ENCODE measurements around the gene BTG4. TPM values are rescaled to one million over a fixed set of nuclear protein-coding genes. Genes with fewer than 3 reads are reported as not detected.

The BTG4 gene
- polyA plus RNA-seq, 1 experiment, result not detected

DNA sequence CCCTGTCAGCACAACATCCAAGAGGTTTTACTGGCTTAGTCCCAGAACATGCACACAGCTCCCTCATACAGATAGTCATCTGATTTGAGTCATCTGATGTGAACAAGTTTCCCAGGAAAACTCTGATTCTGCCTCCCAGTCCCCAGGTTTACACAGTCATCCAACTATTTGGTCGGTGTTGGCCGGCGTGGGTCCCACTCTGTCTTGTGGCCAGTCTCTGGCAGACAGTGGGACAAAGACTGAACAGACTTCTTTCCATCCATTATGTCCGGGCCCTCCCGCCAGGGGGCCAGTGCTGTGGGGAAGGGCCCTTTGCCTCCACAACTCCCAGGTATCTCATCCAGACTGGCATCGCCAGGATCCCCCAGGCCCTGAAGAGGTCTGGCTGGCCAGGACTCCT lies 60.0 kb downstream of the BTG4 start:
- Histone ChIP-seq H3K27me3 (ENCODE audit: control insufficient read depth, insufficient read depth, low read length) (no peaks in the 10 kb centered on the region), H3K9me3 (ENCODE audit: control insufficient read depth, insufficient read depth, low read length) (no peaks in the 10 kb centered on the region), H3K27ac (ENCODE audit: low read depth, low read length) (peak overlapping the region; percentile 21), H3K4me3 (ENCODE audit: low read depth, low read length) (no peak overlapping the region)
- ChIA-PET POLR2A (no interaction called here), CTCF (interaction anchor here (0.6 kb wide), 1 partner anchor 153 kb away, joined by 5 read pairs; no protein-coding TSS in a partner anchor)
- DNase-seq (ENCODE audit: low read depth, low spot score), result no peak
- TF ChIP-seq, protein P1, sequence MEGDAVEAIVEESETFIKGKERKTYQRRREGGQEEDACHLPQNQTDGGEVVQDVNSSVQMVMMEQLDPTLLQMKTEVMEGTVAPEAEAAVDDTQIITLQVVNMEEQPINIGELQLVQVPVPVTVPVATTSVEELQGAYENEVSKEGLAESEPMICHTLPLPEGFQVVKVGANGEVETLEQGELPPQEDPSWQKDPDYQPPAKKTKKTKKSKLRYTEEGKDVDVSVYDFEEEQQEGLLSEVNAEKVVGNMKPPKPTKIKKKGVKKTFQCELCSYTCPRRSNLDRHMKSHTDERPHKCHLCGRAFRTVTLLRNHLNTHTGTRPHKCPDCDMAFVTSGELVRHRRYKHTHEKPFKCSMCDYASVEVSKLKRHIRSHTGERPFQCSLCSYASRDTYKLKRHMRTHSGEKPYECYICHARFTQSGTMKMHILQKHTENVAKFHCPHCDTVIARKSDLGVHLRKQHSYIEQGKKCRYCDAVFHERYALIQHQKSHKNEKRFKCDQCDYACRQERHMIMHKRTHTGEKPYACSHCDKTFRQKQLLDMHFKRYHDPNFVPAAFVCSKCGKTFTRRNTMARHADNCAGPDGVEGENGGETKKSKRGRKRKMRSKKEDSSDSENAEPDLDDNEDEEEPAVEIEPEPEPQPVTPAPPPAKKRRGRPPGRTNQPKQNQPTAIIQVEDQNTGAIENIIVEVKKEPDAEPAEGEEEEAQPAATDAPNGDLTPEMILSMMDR (IDR thresholded peaks at IDR 0.05; ENCODE audit: low read depth, low read length), result no peak

DNA sequence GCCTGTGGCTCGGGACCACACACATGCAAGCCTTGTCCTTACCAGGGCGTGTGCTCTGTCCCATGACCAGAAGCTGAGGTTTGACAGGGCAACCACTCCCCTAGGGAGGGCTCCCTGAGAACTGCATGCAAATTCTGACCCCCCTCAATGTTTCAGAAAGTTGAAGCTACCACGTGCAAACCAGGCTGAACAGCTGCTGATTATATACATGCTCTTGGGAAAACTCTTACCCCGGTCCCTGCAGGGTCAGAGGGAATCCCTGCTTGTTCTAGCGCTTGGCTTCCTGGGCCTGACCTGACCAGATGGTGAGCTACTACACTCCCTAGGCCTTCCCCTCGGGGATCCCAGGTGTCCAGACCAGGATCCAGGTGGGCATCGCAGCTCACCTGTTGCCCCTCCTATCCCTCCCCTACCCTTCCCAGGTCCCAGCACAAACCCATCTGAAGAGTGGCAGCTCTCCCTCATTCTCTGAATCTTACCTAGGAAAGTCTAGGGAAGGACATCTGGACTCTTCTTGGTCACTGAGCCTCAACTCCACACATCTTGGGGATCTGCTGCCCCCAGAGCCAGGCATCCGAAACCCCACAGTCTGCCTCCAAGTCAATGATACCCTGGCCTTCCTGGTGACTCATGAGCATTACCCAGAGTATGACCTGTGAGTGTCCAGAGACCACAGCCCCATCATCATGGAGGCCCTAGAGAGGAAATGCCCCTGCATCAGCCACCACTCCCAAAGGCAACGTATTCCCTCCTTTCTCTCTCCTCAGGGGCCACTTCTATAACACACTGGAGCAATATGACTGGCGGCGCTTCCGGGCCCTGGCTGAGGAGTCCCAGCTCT lies 61.5 kb downstream of the BTG4 start:
- ChIA-PET CTCF (interaction anchor here (0.6 to 1.8 kb wide), 4 partner anchors 8 to 740 kb away, joined by 3 to 9 read pairs (median 4); no protein-coding TSS in a partner anchor), POLR2A (no interaction called here)
- no peak overlapping the region for H3K27ac ChIP-seq (ENCODE audit: low read depth, low read length)
- TF ChIP-seq, protein P1 (IDR thresholded peaks at IDR 0.05; ENCODE audit: low read depth, low read length), result no peak
- H3K9me3 ChIP-seq (ENCODE audit: control insufficient read depth, insufficient read depth, low read length), result no peaks in the 10 kb centered on the region
- no peaks in the 10 kb centered on the region for H3K27me3 ChIP-seq (ENCODE audit: control insufficient read depth, insufficient read depth, low read length)
- DNase-seq (ENCODE audit: low read depth, low spot score), result no peak
- H3K4me3 ChIP-seq (ENCODE audit: low read depth, low read length), result no peak overlapping the region

- DNase-seq (ENCODE audit: low read depth, low spot score), result no peak
- POLR2A ChIA-PET, result no interaction called here
- H3K4me3 ChIP-seq (ENCODE audit: low read depth, low read length), result no peak overlapping the region
- no peaks in the 10 kb centered on the region for H3K9me3 ChIP-seq (ENCODE audit: control insufficient read depth, insufficient read depth, low read length)
- H3K27ac ChIP-seq (ENCODE audit: low read depth, low read length), result no peak overlapping the region
- CTCF ChIA-PET, result interaction anchor here (0.6 to 1.8 kb wide), 5 partner anchors 8 to 459 kb away, joined by 3 to 9 read pairs (median 4); no protein-coding TSS in a partner anchor
- H3K27me3 ChIP-seq (ENCODE audit: control insufficient read depth, insufficient read depth, low read length), result no peaks in the 10 kb centered on the region
- TF ChIP-seq, protein P1 (IDR thresholded peaks at IDR 0.05; ENCODE audit: low read depth, low read length), result no peak
Measured at GRCh38 chr11:111449696-111450479, 62.3 kb downstream of the BTG4 start.

GRCh38 chr11:111448831-111449557 lies 63.2 kb downstream of the BTG4 start:
- ChIA-PET CTCF (interaction anchor here (0.7 to 1.8 kb wide), 3 partner anchors 119 to 166 kb away, joined by 3 to 9 read pairs (median 5); no protein-coding TSS in a partner anchor), POLR2A (no interaction called here)
- H3K4me3 ChIP-seq (ENCODE audit: low read depth, low read length), result no peak overlapping the region
- DNase-seq (ENCODE audit: low read depth, low spot score), result no peak
- no peaks in the 10 kb centered on the region for H3K27me3 ChIP-seq (ENCODE audit: control insufficient read depth, insufficient read depth, low read length)
- no peaks in the 10 kb centered on the region for H3K9me3 ChIP-seq (ENCODE audit: control insufficient read depth, insufficient read depth, low read length)
- H3K27ac ChIP-seq (ENCODE audit: low read depth, low read length), result no peak overlapping the region
- TF ChIP-seq, protein P1 (IDR thresholded peaks at IDR 0.05; ENCODE audit: low read depth, low read length), result no peak
